Smooth muscle cell (in vitro differentiated cells): ENCODE measurements around the gene MRFAP1L1. TPM values are rescaled to one million over a fixed set of nuclear protein-coding genes. Genes with fewer than 3 reads are reported as not detected.

Experiments
- DNase-seq: peaks from one replicate; lab custom pipeline; 2025; ENCODE audit not compliant: unreplicated experiment; lab: John Stamatoyannopoulos, UW
- H2AFZ ChIP-seq: fragments of 200-600 bp; sonication (generic); 2 replicates; pipeline ENCODE4 v1.6.0; 2016; ENCODE audit warnings: antibody characterized with exemption, low read depth, mild to moderate bottlenecking
- H3F3A ChIP-seq: fragments of 200-600 bp; sonication (generic); 2 replicates; pipeline ENCODE4 v1.6.0; 2017; ENCODE audit warnings: antibody characterized with exemption, low read depth
- H3K27ac ChIP-seq: fragments of 200-600 bp; sonication (generic); 2 replicates; pipeline ENCODE4 v1.5.1; 2016; ENCODE audit warnings: low read depth, mild to moderate bottlenecking
- H3K27me3 ChIP-seq: fragments of 200-600 bp; sonication (generic); 2 replicates; pipeline ENCODE4 v1.6.1; 2016; ENCODE audit warnings: low read depth, mild to moderate bottlenecking
- H3K36me3 ChIP-seq: fragments of 200-600 bp; sonication (generic); 2 replicates; pipeline ENCODE4 v1.5.1; 2016; ENCODE audit warnings: low read depth
- H3K4me1 ChIP-seq: fragments of 200-600 bp; sonication (generic); 2 replicates; pipeline ENCODE4 v1.5.1; 2016; ENCODE audit warnings: low read depth
- H3K4me2 ChIP-seq: fragments of 200-600 bp; sonication (generic); 2 replicates; pipeline ENCODE4 v1.6.0; 2016; ENCODE audit warnings: mild to moderate bottlenecking
- H3K4me3 ChIP-seq: fragments of 200-600 bp; sonication (generic); 2 replicates; pipeline ENCODE4 v1.5.1; 2016; ENCODE audit warnings: mild to moderate bottlenecking
- H3K79me2 ChIP-seq: fragments of 200-600 bp; sonication (generic); 2 replicates; pipeline ENCODE4 v1.6.0; 2016; ENCODE audit warnings: low read depth, mild to moderate bottlenecking
- H3K9ac ChIP-seq: fragments of 200-600 bp; sonication (generic); 2 replicates; pipeline ENCODE4 v1.6.0; 2016; ENCODE audit warnings: low read depth
- H3K9me3 ChIP-seq: fragments of 200-600 bp; sonication (generic); replicated peaks from 2 replicates; pipeline ENCODE4 v1.5.1; 2016; ENCODE audit warnings: low read depth
- H4K20me1 ChIP-seq: fragments of 200-600 bp; sonication (generic); 2 replicates; pipeline ENCODE4 v1.6.0; 2016; ENCODE audit warnings: low read depth
- WGBS: methylation state at CpG from one replicate; pipeline ENCODE4 v1.1.7; 2016; ENCODE audit warnings: low lambda C conversion rate; 5-methylcytosine and 5-hydroxymethylcytosine counted together
- polyA plus RNA-seq: library from polyadenylated mRNA; unstranded; fragments of >200 nt; fragmentation: Nextera tagmentation; extraction: Ambion mirVana; gene quantifications from 2 replicates; pipeline ENCODE4 v1.2.1, GENCODE V29; 2016
- total RNA-seq: library from RNA; depleted of rRNA; stranded (reverse); fragments of >200 nt; gene quantifications from 2 replicates; pipeline ENCODE4 v1.2.3, GENCODE V29; 2014
- TF ChIP-seq, protein P1 (sequence below): fragments of 200-600 bp; sonication (generic); IDR thresholded peaks from 2 replicates; pipeline ENCODE4 v1.5.1; 2017; ENCODE audit warnings: borderline replicate concordance, mild to moderate bottlenecking, antibody characterized with exemption; ENCODE audit not compliant: insufficient read depth, poor library complexity, severe bottlenecking

MRFAP1L1 gene
- total and polyA plus RNA-seq, 2 experiments from 2014 or later = 48.9 to 67.1 TPM

DNA sequence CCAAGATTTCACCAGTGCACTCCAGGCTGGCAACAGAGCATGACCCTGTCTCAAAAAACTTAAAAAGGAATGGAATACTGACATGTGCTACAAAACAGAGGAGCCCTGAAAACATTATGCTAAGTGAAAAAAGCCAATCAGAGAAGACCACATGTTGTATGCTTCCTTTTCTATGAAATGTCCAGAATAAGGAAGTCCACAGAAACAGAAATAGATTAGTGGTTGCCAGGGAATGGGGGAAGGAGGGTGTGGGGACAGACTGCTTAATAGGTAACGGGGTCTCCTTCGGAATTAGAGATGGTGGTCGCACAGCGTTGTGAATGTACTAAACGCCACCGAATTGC lies 42.8 kb upstream of the MRFAP1L1 start:
- Histone ChIP-seq H3K4me1 (no peaks in the 10 kb centered on the region), H3K9me3 (no peaks in the 10 kb centered on the region), H4K20me1 (no peaks in the 10 kb centered on the region), H3K9ac (no peak overlapping the region), H3F3A (no peaks in the 10 kb centered on the region), H3K36me3 (no peaks in the 10 kb centered on the region), H3K4me2 (no peak overlapping the region), H3K4me3 (no peak overlapping the region), H3K27ac (no peak overlapping the region), H2AFZ (no peak overlapping the region), H3K27me3 (no peaks in the 10 kb centered on the region), H3K79me2 (no peaks in the 10 kb centered on the region)
- WGBS = over 99% methylated on average over 6 of the region's 6 CpGs
- no peak for DNase-seq
- TF ChIP-seq, protein P1, sequence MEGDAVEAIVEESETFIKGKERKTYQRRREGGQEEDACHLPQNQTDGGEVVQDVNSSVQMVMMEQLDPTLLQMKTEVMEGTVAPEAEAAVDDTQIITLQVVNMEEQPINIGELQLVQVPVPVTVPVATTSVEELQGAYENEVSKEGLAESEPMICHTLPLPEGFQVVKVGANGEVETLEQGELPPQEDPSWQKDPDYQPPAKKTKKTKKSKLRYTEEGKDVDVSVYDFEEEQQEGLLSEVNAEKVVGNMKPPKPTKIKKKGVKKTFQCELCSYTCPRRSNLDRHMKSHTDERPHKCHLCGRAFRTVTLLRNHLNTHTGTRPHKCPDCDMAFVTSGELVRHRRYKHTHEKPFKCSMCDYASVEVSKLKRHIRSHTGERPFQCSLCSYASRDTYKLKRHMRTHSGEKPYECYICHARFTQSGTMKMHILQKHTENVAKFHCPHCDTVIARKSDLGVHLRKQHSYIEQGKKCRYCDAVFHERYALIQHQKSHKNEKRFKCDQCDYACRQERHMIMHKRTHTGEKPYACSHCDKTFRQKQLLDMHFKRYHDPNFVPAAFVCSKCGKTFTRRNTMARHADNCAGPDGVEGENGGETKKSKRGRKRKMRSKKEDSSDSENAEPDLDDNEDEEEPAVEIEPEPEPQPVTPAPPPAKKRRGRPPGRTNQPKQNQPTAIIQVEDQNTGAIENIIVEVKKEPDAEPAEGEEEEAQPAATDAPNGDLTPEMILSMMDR = no peak

DNA sequence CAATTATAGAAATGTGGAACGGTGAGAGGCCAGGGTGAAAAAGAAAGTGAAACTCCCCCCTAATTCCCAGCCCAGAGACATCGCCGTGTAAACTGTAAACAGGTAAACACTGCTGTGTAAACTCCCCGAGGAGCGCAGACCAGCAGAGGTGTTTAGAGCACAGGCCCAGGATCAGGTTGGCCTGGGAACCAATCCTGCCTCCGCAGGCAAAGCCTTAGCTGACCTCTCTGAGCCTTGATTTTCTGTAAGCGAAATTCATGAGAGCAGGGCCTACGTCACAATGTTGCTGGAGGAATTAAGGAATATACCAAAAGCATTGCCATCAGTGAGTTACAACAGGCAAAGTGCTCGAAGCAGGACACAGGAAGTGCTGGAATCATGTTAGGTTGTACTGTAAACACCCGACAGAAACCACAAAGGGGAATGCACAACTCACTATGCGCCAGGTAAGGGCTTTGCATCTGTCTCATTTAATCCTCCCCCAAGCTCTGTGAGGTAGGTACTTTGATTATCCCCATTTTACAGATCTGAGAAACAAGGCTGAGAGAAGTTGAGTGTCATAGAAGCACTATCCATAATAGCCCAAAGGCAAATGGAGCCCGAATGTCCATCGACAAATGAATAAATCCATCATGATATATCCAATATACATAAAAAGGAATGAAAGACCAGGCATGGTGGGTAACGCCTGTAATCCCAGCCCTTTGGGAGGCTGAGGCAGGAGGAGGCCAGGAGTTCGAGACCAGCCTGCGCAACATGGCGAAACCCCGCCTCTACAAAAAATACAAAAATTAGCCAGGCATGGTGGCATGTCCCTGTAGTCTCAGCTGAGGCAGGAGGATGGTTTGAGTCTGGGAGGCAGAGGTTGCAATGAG lies 42.2 kb upstream of the MRFAP1L1 start:
- H3F3A ChIP-seq = no peaks in the 10 kb centered on the region
- no peak overlapping the region for H3K9ac ChIP-seq
- no peaks in the 10 kb centered on the region for H3K4me1 ChIP-seq
- H3K36me3 ChIP-seq = no peaks in the 10 kb centered on the region
- H3K27ac ChIP-seq = no peak overlapping the region
- no peak overlapping the region for H3K4me2 ChIP-seq
- no peak overlapping the region for H3K4me3 ChIP-seq
- no peak overlapping the region for H2AFZ ChIP-seq
- TF ChIP-seq, protein P1 = no peak
- H3K79me2 ChIP-seq = no peaks in the 10 kb centered on the region
- DNase-seq = no peak
- no peaks in the 10 kb centered on the region for H3K9me3 ChIP-seq
- no peaks in the 10 kb centered on the region for H4K20me1 ChIP-seq
- WGBS = 83% methylated on average over 18 of the region's 18 CpGs
- H3K27me3 ChIP-seq = no peaks in the 10 kb centered on the region

DNA sequence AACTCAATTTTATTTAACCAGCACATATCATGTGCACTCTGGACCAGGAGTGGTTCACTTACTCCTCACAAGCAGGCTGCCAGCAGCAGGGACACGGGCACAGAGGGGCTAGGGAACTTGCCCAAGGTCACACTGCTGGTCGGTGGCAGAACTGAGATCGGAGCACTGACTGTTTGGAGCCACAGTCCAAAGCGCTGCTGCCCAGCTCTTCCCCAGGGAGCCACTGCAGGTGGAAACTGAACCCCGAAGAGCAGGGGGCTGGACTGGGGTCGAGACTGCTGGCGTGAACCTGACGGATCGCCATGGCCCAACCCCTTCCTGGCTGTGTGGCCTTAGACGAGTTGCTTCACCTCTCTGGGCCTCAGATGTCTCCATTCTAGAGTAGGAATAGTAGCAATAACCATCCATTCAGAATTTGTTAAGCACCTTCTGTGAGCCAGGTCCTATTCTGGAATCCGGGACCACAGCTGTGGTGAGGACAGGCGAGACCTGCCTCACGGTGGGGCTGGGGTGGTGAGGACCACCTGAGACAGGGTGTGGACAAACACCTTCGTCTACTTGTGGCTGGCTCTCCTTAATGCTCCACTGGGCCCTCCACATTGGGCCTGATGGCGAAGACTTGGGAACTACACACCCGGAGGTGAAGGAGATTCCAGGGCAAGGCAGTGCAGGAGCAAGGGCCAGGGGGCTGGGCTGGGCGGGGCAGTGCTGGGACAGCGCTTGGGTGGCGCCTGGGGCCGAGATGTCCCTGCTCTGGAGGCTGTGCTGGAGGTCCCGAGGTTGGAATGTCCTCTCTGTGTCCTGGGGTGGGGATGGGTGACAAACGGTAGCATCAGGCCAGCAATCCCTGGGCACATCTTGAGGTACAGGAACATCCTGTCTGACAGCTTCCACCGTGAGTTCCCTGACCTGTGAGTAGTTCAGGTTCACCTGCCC lies 40.9 kb upstream of the MRFAP1L1 start:
- Histone ChIP-seq H3K4me3 (no peak overlapping the region), H3F3A (no peaks in the 10 kb centered on the region), H3K36me3 (no peaks in the 10 kb centered on the region), H2AFZ (no peak overlapping the region), H3K9ac (no peak overlapping the region), H4K20me1 (no peaks in the 10 kb centered on the region), H3K9me3 (no peaks in the 10 kb centered on the region), H3K27ac (no peak overlapping the region), H3K79me2 (no peaks in the 10 kb centered on the region), H3K27me3 (no peaks in the 10 kb centered on the region), H3K4me2 (no peak overlapping the region), H3K4me1 (no peaks in the 10 kb centered on the region)
- TF ChIP-seq, protein P1 = no peak
- DNase-seq = no peak
- WGBS = 86% methylated on average over 20 of the region's 23 CpGs
